Astrocyte (in vitro differentiated cells and primary cell): Measurements from ENCODE around the gene EPN2. TPM values are rescaled to one million over a fixed set of nuclear protein-coding genes. Genes with fewer than 3 reads are reported as not detected.

Experiments used
- DNase-seq: peaks from one replicate; pipeline ENCODE4 v3.0.0-alpha.2; 2010; ENCODE audit warnings: low read depth
- FAIRE-seq: peaks from 2 replicates; lab custom pipeline; 2011; peaks lifted over from hg19 to GRCh38; lab: Jason Lieb, UNC
- H2AFZ ChIP-seq: 2 replicates; pipeline ENCODE4 v1.6.0; 2012; ENCODE audit warnings: low read depth, low read length, inconsistent platforms
- H3K27ac ChIP-seq: 2 replicates; pipeline ENCODE4 v1.5.1; 2011; ENCODE audit warnings: low read depth, low read length, inconsistent platforms
- H3K27me3 ChIP-seq: 2 replicates; pipeline ENCODE4 v1.6.0; 2011; ENCODE audit warnings: low read length, inconsistent platforms; ENCODE audit not compliant: insufficient read depth
- H3K36me3 ChIP-seq: 2 replicates; pipeline ENCODE4 v1.5.1; 2011; ENCODE audit warnings: low read length, inconsistent platforms; ENCODE audit not compliant: insufficient read depth
- H3K4me1 ChIP-seq: 2 replicates; pipeline ENCODE4 v1.5.1; 2011; ENCODE audit warnings: low read length, inconsistent platforms; ENCODE audit not compliant: insufficient read depth
- H3K4me2 ChIP-seq: 2 replicates; pipeline ENCODE4 v1.6.0; 2012; ENCODE audit warnings: low read length, inconsistent platforms
- H3K4me3 ChIP-seq: 2 replicates; pipeline ENCODE4 v1.5.1; 2011; ENCODE audit warnings: low read depth, mild to moderate bottlenecking, low read length, inconsistent platforms; ENCODE audit not compliant: insufficient read depth
- H3K79me2 ChIP-seq: 2 replicates; pipeline ENCODE4 v1.6.0; 2012; ENCODE audit warnings: mild to moderate bottlenecking, low read length, inconsistent platforms; ENCODE audit not compliant: insufficient read depth
- H3K9ac ChIP-seq: 2 replicates; pipeline ENCODE4 v1.6.0; 2012; ENCODE audit warnings: mild to moderate bottlenecking, low read length, inconsistent platforms
- H3K9me3 ChIP-seq: 2 replicates; pipeline ENCODE4 v1.5.1; 2012; ENCODE audit warnings: low read depth, mild to moderate bottlenecking, low read length, inconsistent platforms; ENCODE audit not compliant: insufficient read depth
- H4K20me1 ChIP-seq: 2 replicates; pipeline ENCODE4 v1.6.0; 2012; ENCODE audit warnings: low read length, inconsistent platforms; ENCODE audit not compliant: insufficient read depth
- H3K27ac Mint-ChIP-seq: one replicate; pipeline ENCODE4 v1.8.0; 2021; ENCODE audit warnings: mild to moderate bottlenecking, mixed read lengths; ENCODE audit not compliant: unreplicated experiment
- H3K27me3 Mint-ChIP-seq: one replicate; pipeline ENCODE4 v1.8.0; 2021; ENCODE audit warnings: low read depth, mixed read lengths; ENCODE audit not compliant: unreplicated experiment
- H3K36me3 Mint-ChIP-seq: one replicate; pipeline ENCODE4 v1.8.0; 2021; ENCODE audit warnings: low read depth, mixed read lengths; ENCODE audit not compliant: unreplicated experiment
- H3K4me1 Mint-ChIP-seq: one replicate; pipeline ENCODE4 v1.8.0; 2021; ENCODE audit warnings: low read depth, mixed read lengths; ENCODE audit not compliant: unreplicated experiment
- H3K4me3 Mint-ChIP-seq: one replicate; pipeline ENCODE4 v1.8.0; 2021; ENCODE audit warnings: mild to moderate bottlenecking, moderate library complexity, mixed read lengths; ENCODE audit not compliant: unreplicated experiment
- H3K9me3 Mint-ChIP-seq: one replicate; pipeline ENCODE4 v1.8.0; 2021; ENCODE audit warnings: mild to moderate bottlenecking, mixed read lengths; ENCODE audit not compliant: unreplicated experiment
- CTCF ChIP-seq: IDR thresholded peaks from 2 replicates; pipeline ENCODE4 v1.5.1; 2011; ENCODE audit warnings: low read depth, mild to moderate bottlenecking, inconsistent platforms, low read length, moderate library complexity; ENCODE audit not compliant: insufficient read depth
- EZH2 ChIP-seq: IDR thresholded peaks from 2 replicates; pipeline ENCODE4 v1.6.1; 2012; ENCODE audit warnings: mild to moderate bottlenecking, low read length, inconsistent platforms; ENCODE audit not compliant: insufficient read depth
- total RNA-seq: library from RNA; stranded (reverse); gene quantifications from 2 replicates; pipeline ENCODE4 v1.2.1, GENCODE V29; 2021

The EPN2 gene
- total RNA-seq, 1 donor from 2014 or later, result 48.7 TPM

- TF ChIP-seq CTCF, result no peak
- TF ChIP-seq EZH2, result no peak
- FAIRE-seq (no peak), DNase-seq (no peak)
- H3K36me3 ChIP-seq, result no peaks in the 10 kb centered on the region
- H3K4me1 Mint-ChIP-seq, result peaks cover 38% of the 10 kb centered on the region
- no peak overlapping the region for H3K27ac Mint-ChIP-seq
- H3K4me1 ChIP-seq, result peaks cover 24% of the 10 kb centered on the region
- H4K20me1 ChIP-seq, result no peaks in the 10 kb centered on the region
- H3K4me2 ChIP-seq, result no peak overlapping the region
- peak overlapping the region; percentile 83 for H3K27ac ChIP-seq
- peak overlapping the region; percentile 67 for H3K9ac ChIP-seq
- H3K9me3 ChIP-seq, result no peaks in the 10 kb centered on the region
- H3K27me3 ChIP-seq, result no peaks in the 10 kb centered on the region
- no peaks in the 10 kb centered on the region for H3K9me3 Mint-ChIP-seq
- peak overlapping the region; percentile 34 for H3K4me3 Mint-ChIP-seq
- H3K27me3 Mint-ChIP-seq, result no peaks in the 10 kb centered on the region
- H3K79me2 ChIP-seq, result no peaks in the 10 kb centered on the region
- no peak overlapping the region for H2AFZ ChIP-seq
- H3K4me3 ChIP-seq, result no peak overlapping the region
- H3K36me3 Mint-ChIP-seq, result peaks cover 5% of the 10 kb centered on the region
Measured at GRCh38 chr17:19332371-19333131, 95.4 kb downstream of the EPN2 start.

GRCh38 chr17:19333132-19333440 lies 95.9 kb downstream of the EPN2 start:
- no peak overlapping the region for H3K4me3 ChIP-seq
- peaks cover 21% of the 10 kb centered on the region for H3K4me1 ChIP-seq
- Mint-ChIP-seq H3K4me1 (peaks cover 34% of the 10 kb centered on the region), H3K9me3 (no peaks in the 10 kb centered on the region), H3K27ac (no peak overlapping the region), H3K27me3 (no peaks in the 10 kb centered on the region), H3K36me3 (peaks cover 5% of the 10 kb centered on the region), H3K4me3 (no peak overlapping the region)
- DNase-seq (no peak), FAIRE-seq (no peak)
- H3K36me3 ChIP-seq, result no peaks in the 10 kb centered on the region
- no peaks in the 10 kb centered on the region for H3K9me3 ChIP-seq
- no peaks in the 10 kb centered on the region for H3K79me2 ChIP-seq
- H3K27me3 ChIP-seq, result no peaks in the 10 kb centered on the region
- no peak overlapping the region for H3K4me2 ChIP-seq
- no peak for TF ChIP-seq EZH2
- no peak for TF ChIP-seq CTCF
- no peak overlapping the region for H2AFZ ChIP-seq
- H4K20me1 ChIP-seq, result no peaks in the 10 kb centered on the region
- H3K9ac ChIP-seq, result no peak overlapping the region
- no peak overlapping the region for H3K27ac ChIP-seq

DNA sequence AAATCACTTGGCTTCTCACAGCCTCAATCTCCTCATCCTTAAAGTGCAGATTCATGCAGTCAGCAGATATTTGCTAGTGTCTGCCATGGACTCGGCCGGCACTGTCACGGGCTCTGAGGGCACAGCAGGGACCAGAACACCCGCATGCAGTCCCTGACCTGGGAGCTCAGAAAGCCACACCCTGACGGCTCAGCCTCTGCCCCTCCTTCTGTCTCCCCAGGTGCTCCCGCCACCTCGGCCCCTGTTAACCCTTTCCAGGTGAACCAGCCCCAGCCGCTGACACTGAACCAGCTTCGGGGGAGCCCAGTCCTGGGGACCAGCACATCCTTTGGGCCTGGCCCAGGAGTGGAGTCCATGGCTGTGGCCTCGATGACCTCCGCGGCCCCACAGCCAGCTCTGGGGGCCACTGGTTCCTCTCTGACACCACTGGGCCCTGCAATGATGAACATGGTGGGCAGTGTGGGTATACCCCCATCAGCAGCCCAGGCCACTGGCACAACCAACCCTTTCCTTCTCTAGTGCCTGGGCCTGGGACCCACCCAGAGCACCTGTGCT lies 96.6 kb downstream of the EPN2 start:
- peaks cover 5% of the 10 kb centered on the region for H3K36me3 Mint-ChIP-seq
- H3K9ac ChIP-seq, result no peak overlapping the region
- TF ChIP-seq CTCF (no peak), EZH2 (no peak)
- no peaks in the 10 kb centered on the region for H3K27me3 Mint-ChIP-seq
- no peaks in the 10 kb centered on the region for H3K9me3 Mint-ChIP-seq
- no peaks in the 10 kb centered on the region for H4K20me1 ChIP-seq
- H3K9me3 ChIP-seq, result no peaks in the 10 kb centered on the region
- peaks cover 34% of the 10 kb centered on the region for H3K4me1 Mint-ChIP-seq
- H3K27ac ChIP-seq, result no peak overlapping the region
- peaks cover 21% of the 10 kb centered on the region for H3K4me1 ChIP-seq
- H3K27ac Mint-ChIP-seq, result no peak overlapping the region
- no peaks in the 10 kb centered on the region for H3K27me3 ChIP-seq
- DNase-seq, result no peak
- H3K79me2 ChIP-seq, result no peaks in the 10 kb centered on the region
- no peak overlapping the region for H2AFZ ChIP-seq
- H3K4me3 Mint-ChIP-seq, result no peak overlapping the region
- FAIRE-seq, result no peak
- H3K36me3 ChIP-seq, result no peaks in the 10 kb centered on the region
- H3K4me2 ChIP-seq, result no peak overlapping the region
- no peak overlapping the region for H3K4me3 ChIP-seq
